ENCODE measurements around the gene RBFOX1.

- no peak for TF ChIP-seq CTCF (conservative IDR thresholded peaks at IDR 0.05; ENCODE audit: low read depth, low read length)
- TF ChIP-seq EZH2phosphoT487 (IDR thresholded peaks at IDR 0.05; ENCODE audit: borderline replicate concordance, low read length): no peak
Measured at GRCh38 chr16:7680296-7680695, 347.7 kb downstream of the RBFOX1 start.

Measured in PC-3 (cell line).